Keratinocyte (primary cell): ENCODE results near the gene ANKS1A.

ENCODE experiments used
- CTCF ChIP-seq, 3 experiments: IDR thresholded peaks in 1 of 3; conservative IDR thresholded peaks in 1 of 3; optimal IDR thresholded peaks in 1 of 3; 2 replicates in 2 of 3; 3 replicates in 1 of 3; pipeline versions ENCODE3 to v1.5.1; 2011; ENCODE audit warnings: low read length in 3 of 3, mild to moderate bottlenecking in 3 of 3, moderate library complexity in 2 of 3, control low read depth in 1 of 3, inconsistent platforms in 1 of 3; ENCODE audit not compliant: insufficient read depth in 2 of 3; ENCODE audit errors: extremely low read depth in 1 of 3
- EZH2 ChIP-seq: IDR thresholded peaks from one replicate; pipeline ENCODE4 v1.6.1; 2012; ENCODE audit warnings: inconsistent platforms, mild to moderate bottlenecking, low read length, moderate library complexity

GRCh38 chr6:35027807-35028206, 138.8 kb downstream of the ANKS1A start:
- TF ChIP-seq EZH2 (no peak), CTCF (optimal IDR thresholded peaks at IDR 0.05 in 1 of 3, IDR thresholded peaks at IDR 0.05 in 1 of 3, conservative IDR thresholded peaks at IDR 0.05 in 1 of 3; ENCODE audit: extremely low read depth in 1 of 3, insufficient read depth in 2 of 3, low read length in 3 of 3) (no peak)
